Endothelial cell of umbilical vein (primary cell): Measurements from ENCODE around the gene GHRHR. TPM values are rescaled to one million over a fixed set of nuclear protein-coding genes. Genes with fewer than 3 reads are reported as not detected.

ENCODE experiments used
- BruUV-seq: library from RNA; stranded (reverse); fragments of 400-500 nt; replicated peaks from 2 replicates; lab custom pipeline; 2021; lab: Mats Ljungman, UMichigan
- CTCF ChIA-PET: fragments of 300-600, 350-600 bp; sonication (Branson Sonifier 250); formaldehyde crosslinking; loops from one replicate; lab custom pipeline; 2021; ENCODE audit warnings: antibody characterized with exemption, inconsistent platforms; lab: Charles Lee
- POLR2A ChIA-PET: fragments of 300-600, 350-600 bp; sonication (Branson Sonifier 250); formaldehyde crosslinking; loops from one replicate; lab custom pipeline; 2021; ENCODE audit warnings: antibody characterized with exemption, inconsistent platforms; lab: Charles Lee
- DNase-seq: peaks from one replicate; pipeline ENCODE4 v3.0.0-alpha.2; 2011; ENCODE audit warnings: low read depth, low spot score
- FAIRE-seq: peaks from 2 replicates; lab custom pipeline; 2011; peaks lifted over from hg19 to GRCh38; lab: Jason Lieb, UNC
- H2AFZ ChIP-seq: 2 replicates; pipeline ENCODE4 v1.6.0; 2012; ENCODE audit warnings: low read depth, low read length, control low read depth, inconsistent platforms
- H3K27ac ChIP-seq: 2 replicates; pipeline ENCODE4 v1.5.1; 2011; ENCODE audit warnings: low read depth, mild to moderate bottlenecking, control low read depth, low read length, moderate library complexity; ENCODE audit not compliant: insufficient read depth
- H3K27me3 ChIP-seq, 2 experiments: 2 replicates each; pipeline versions ENCODE4 v1.6.0 to v1.6.1; 2011; ENCODE audit warnings: low read length in 2 of 2, mixed read lengths in 1 of 2; ENCODE audit not compliant: control insufficient read depth in 2 of 2, insufficient read depth in 2 of 2
- H3K36me3 ChIP-seq, 2 experiments: 2 replicates in 1 of 2; 3 replicates in 1 of 2; pipeline ENCODE4 v1.5.1; 2011; ENCODE audit warnings: low read length in 2 of 2, mild to moderate bottlenecking in 1 of 2, moderate library complexity in 1 of 2; ENCODE audit not compliant: control insufficient read depth in 2 of 2, insufficient read depth in 2 of 2; ENCODE audit errors: extremely low read depth in 1 of 2
- H3K4me1 ChIP-seq: 3 replicates; pipeline ENCODE4 v1.5.1; 2011; ENCODE audit warnings: mild to moderate bottlenecking, low read length; ENCODE audit not compliant: control insufficient read depth, insufficient read depth; ENCODE audit errors: extremely low read depth
- H3K4me2 ChIP-seq: 2 replicates; pipeline ENCODE4 v1.6.1; 2011; ENCODE audit warnings: low read length, control low read depth, mixed read lengths; ENCODE audit not compliant: insufficient read depth
- H3K4me3 ChIP-seq, 3 experiments: fragments of 200-600 bp in 1 of 3; sonication (generic), shearing (Covaris generic) in 1 of 3; replicated peaks in 1 of 3; 2 replicates each; pipeline ENCODE4 v1.5.1; 2011 to 2016; ENCODE audit warnings: control low read depth in 3 of 3, low read length in 3 of 3, mild to moderate bottlenecking in 2 of 3, inconsistent platforms in 1 of 3, low read depth in 1 of 3, moderate library complexity in 1 of 3; ENCODE audit not compliant: insufficient read depth in 1 of 3
- H3K79me2 ChIP-seq: 2 replicates; pipeline ENCODE4 v1.6.0; 2012; ENCODE audit warnings: low read length, inconsistent platforms; ENCODE audit not compliant: control insufficient read depth, insufficient read depth
- H3K9ac ChIP-seq: replicated peaks from 2 replicates; pipeline ENCODE3; 2011; ENCODE audit warnings: low read length, control low read depth; ENCODE audit not compliant: insufficient read depth; ENCODE audit errors: extremely low read depth
- H3K9me1 ChIP-seq: replicated peaks from 3 replicates; pipeline ENCODE4 v1.6.0; 2011; ENCODE audit warnings: mild to moderate bottlenecking, low read length; ENCODE audit not compliant: control insufficient read depth, insufficient read depth; ENCODE audit errors: extremely low read depth
- H3K9me3 ChIP-seq: replicated peaks from 2 replicates; pipeline ENCODE4 v1.5.1; 2012; ENCODE audit warnings: low read length, inconsistent platforms; ENCODE audit not compliant: control insufficient read depth, insufficient read depth
- H4K20me1 ChIP-seq: replicated peaks from 2 replicates; pipeline ENCODE3; 2011; ENCODE audit warnings: mild to moderate bottlenecking, low read length; ENCODE audit not compliant: control insufficient read depth, insufficient read depth; ENCODE audit errors: extremely low read depth
- CTCF ChIP-seq, 2 donors: IDR thresholded peaks; 1 replicate in 1 of 2; 2 replicates in 1 of 2; pipeline ENCODE4 v1.5.1; 2011; ENCODE audit warnings: low read length in 2 of 2, mild to moderate bottlenecking in 2 of 2, moderate library complexity in 2 of 2, control low read depth in 1 of 2, inconsistent platforms in 1 of 2, low read depth in 1 of 2; ENCODE audit not compliant: insufficient read depth in 1 of 2; ENCODE audit errors: extremely low read depth in 1 of 2
- EZH2 ChIP-seq: IDR thresholded peaks from 2 replicates; pipeline ENCODE4 v1.6.1; 2012; ENCODE audit warnings: borderline replicate concordance, low read depth, mild to moderate bottlenecking, moderate library complexity, low read length, inconsistent platforms; ENCODE audit not compliant: severe bottlenecking
- FOS ChIP-seq: IDR thresholded peaks from 2 replicates; pipeline ENCODE4 v1.6.1; 2011; ENCODE audit warnings: mild to moderate bottlenecking, low read length, moderate library complexity, borderline replicate concordance; ENCODE audit not compliant: insufficient read depth
- GATA2 ChIP-seq: IDR thresholded peaks from 2 replicates; pipeline ENCODE4 v1.7.0; 2011; ENCODE audit warnings: low read depth, mild to moderate bottlenecking, moderate library complexity, mixed read lengths, low read length; ENCODE audit not compliant: insufficient read length, insufficient read depth
- JUN ChIP-seq: IDR thresholded peaks from 2 replicates; pipeline ENCODE4 v1.6.1; 2011; ENCODE audit warnings: borderline replicate concordance, low read depth; ENCODE audit not compliant: insufficient read length, insufficient read depth
- MAX ChIP-seq: IDR thresholded peaks from 2 replicates; pipeline ENCODE4 v1.6.1; 2011; ENCODE audit not compliant: insufficient read depth, insufficient read length
- MYC ChIP-seq: IDR thresholded peaks from one replicate; pipeline ENCODE4 v1.6.1; 2011; ENCODE audit warnings: mild to moderate bottlenecking, low read depth, low read length
- POLR2A ChIP-seq: IDR thresholded peaks from 2 replicates; pipeline ENCODE4 v1.6.1; 2012; ENCODE audit warnings: low read depth, mild to moderate bottlenecking, control low read depth, low read length
- POLR2AphosphoS5 ChIP-seq: IDR thresholded peaks from 2 replicates; pipeline ENCODE4 v1.6.1; 2012; ENCODE audit warnings: low read depth, mild to moderate bottlenecking, control low read depth, low read length, moderate library complexity; ENCODE audit not compliant: insufficient read depth
- dilution Hi-C: fragments of 300-500 bp; cut with MboI; formaldehyde crosslinking; loops from one replicate; pipeline ENCODE4 v1.15.0; 2019; ENCODE audit warnings: low sequenced_read_pairs; ENCODE audit not compliant: extremely low pct_ligation_motif_present
- intact Hi-C: fragments of 100-400 bp; cut with micrococcal nuclease; formaldehyde crosslinking; loops from one replicate; pipeline ENCODE4 v1.10.0; 2022
- polyA plus RNA-seq, 4 experiments: library from polyadenylated mRNA; depleted of rRNA in 3 of 4; stranded (reverse) in 3 of 4; unstranded in 1 of 4; fragments of >200 nt; gene quantifications; 2 replicates each; pipeline versions ENCODE4 v1.2.1 to v1.2.3, GENCODE V29; 2011 to 2012; ENCODE audit warnings: missing spikeins in 1 of 4
- total RNA-seq: library from RNA; stranded (reverse); gene quantifications from 2 replicates; pipeline ENCODE4 v1.2.3, GENCODE V29; 2021

GHRHR gene
- total and polyA plus RNA-seq, 2 donors (not counting 3 experiments of a cell fraction or from before 2014, with no cell fraction given), result not detected

- dilution Hi-C loops (no loop called here), intact Hi-C loops (no loop called here)
- H3K4me1 ChIP-seq, result no peaks in the 10 kb centered on the region
- H3K9ac ChIP-seq, result no peak overlapping the region
- TF ChIP-seq MYC (no peak), MAX (no peak), POLR2A (no peak), GATA2 (no peak), JUN (no peak), FOS (no peak), POLR2AphosphoS5 (no peak), EZH2 (no peak), CTCF (IDR thresholded peaks at IDR 0.05; ENCODE audit: extremely low read depth in 1 of 2, insufficient read depth in 1 of 2, low read depth in 1 of 2, low read length in 2 of 2) (no peak)
- H3K27me3 ChIP-seq, result no peaks in the 10 kb centered on the region
- no peaks in the 10 kb centered on the region for H3K9me3 ChIP-seq
- H3K9me1 ChIP-seq, result no peaks in the 10 kb centered on the region
- H3K36me3 ChIP-seq, result no peaks in the 10 kb centered on the region
- H3K4me2 ChIP-seq, result no peak overlapping the region
- ChIA-PET POLR2A (no interaction called here), CTCF (interaction anchor here (1.2 to 2.6 kb wide), 3 partner anchors 12 to 126 kb away, joined by 6 to 14 read pairs (median 8); no protein-coding TSS in a partner anchor)
- FAIRE-seq (no peak), DNase-seq (no peak)
- no TSS peak for BruUV-seq
- no peak overlapping the region for H2AFZ ChIP-seq
- no peaks in the 10 kb centered on the region for H4K20me1 ChIP-seq
- no peak overlapping the region for H3K27ac ChIP-seq
- no peak overlapping the region for H3K4me3 ChIP-seq
- no peaks in the 10 kb centered on the region for H3K79me2 ChIP-seq
These were observed 33.1 kb downstream of the GHRHR start for GRCh38 chr7:30996883-30997282.
